HCT116 (cell line): ENCODE results near the gene MRPS18A. TPM values are rescaled to one million over a fixed set of nuclear protein-coding genes. Genes with fewer than 3 reads are reported as not detected.

ENCODE experiments used
- ATAC-seq: fragments of 200-7000 bp; cut with Tn5 transposase; 2 replicates; pipeline ENCODE4 v1.9.1; 2020; ENCODE audit warnings: mild to moderate bottlenecking, moderate library complexity
- BruUV-seq: library from RNA; stranded (reverse); fragments of 400-500 nt; replicated peaks from 2 replicates; lab custom pipeline; 2021; lab: Mats Ljungman, UMichigan
- CTCF ChIA-PET: fragments of 300-600 bp; sonication (Branson Sonifier 250); formaldehyde crosslinking; loops from one replicate; lab custom pipeline; 2021; ENCODE audit warnings: antibody characterized with exemption; lab: Charles Lee
- POLR2A ChIA-PET: fragments of 300-600, 350-600 bp; sonication (Branson Sonifier 250); formaldehyde crosslinking; loops from one replicate; lab custom pipeline; 2021; ENCODE audit warnings: antibody characterized with exemption; lab: Charles Lee
- RAD21 ChIA-PET, 2 experiments: fragments of 300-600 bp; sonication (Branson Sonifier 250); formaldehyde crosslinking; loops; one replicate each; lab custom pipeline; 2023; ENCODE audit warnings: low total read pairs in 2 of 2; ENCODE audit not compliant: uncharacterized antibody in 2 of 2, unreplicated experiment in 2 of 2, low non-redundant PET in 1 of 2; lab: Charles Lee
- DNase-seq: peaks from one replicate; pipeline ENCODE4 v3.0.0-alpha.2; 2010; ENCODE audit warnings: low read depth, low spot score
- H2AFZ ChIP-seq: fragments of 200-600 bp; shearing (Covaris generic), sonication (generic); 2 replicates; pipeline ENCODE4 v1.6.1; 2017; ENCODE audit warnings: low read depth, mixed run types, mixed read lengths, antibody characterized with exemption, low read length; ENCODE audit not compliant: poor library complexity, severe bottlenecking
- H3K27ac ChIP-seq: 2 replicates; pipeline ENCODE4 v1.5.1; 2012; ENCODE audit warnings: low read depth, low read length
- H3K27me3 ChIP-seq: fragments of 200-600 bp; sonication (generic); 2 replicates; pipeline ENCODE4 v1.6.1; 2016; ENCODE audit warnings: mixed run types, low read length, mixed read lengths; ENCODE audit not compliant: insufficient read depth
- H3K36me3 ChIP-seq, 2 experiments: fragments of 200-500 bp in 1 of 2; fragments of 200-600 bp in 1 of 2; sonication (Bioruptor generic) in 1 of 2; sonication (generic) in 1 of 2; 2 replicates each; pipeline versions ENCODE4 v1.5.1 to v1.6.1; 2014 to 2016; ENCODE audit warnings: low read length in 2 of 2, inconsistent platforms in 1 of 2, mixed read lengths in 1 of 2, mixed run types in 1 of 2; ENCODE audit not compliant: insufficient read depth in 2 of 2, control insufficient read depth in 1 of 2
- H3K4me1 ChIP-seq, 2 experiments: fragments of 200-600 bp in 1 of 2; sonication (generic) in 1 of 2; 2 replicates each; pipeline versions ENCODE4 v1.5.1 to v1.6.1; 2012 to 2017; ENCODE audit warnings: low read length in 2 of 2, inconsistent platforms in 1 of 2, mild to moderate bottlenecking in 1 of 2, mixed read lengths in 1 of 2, mixed run types in 1 of 2, moderate library complexity in 1 of 2; ENCODE audit not compliant: insufficient read depth in 2 of 2, control insufficient read depth in 1 of 2
- H3K4me2 ChIP-seq: fragments of 200-600 bp; sonication (generic); 2 replicates; pipeline ENCODE4 v1.6.1; 2017; ENCODE audit warnings: mixed run types, low read length, mixed read lengths
- H3K4me3 ChIP-seq, 2 experiments: fragments of 200-600 bp in 1 of 2; sonication (generic) in 1 of 2; replicated peaks in 1 of 2; 2 replicates each; pipeline ENCODE4 v1.5.1; 2011 to 2016; ENCODE audit warnings: low read length in 2 of 2, control low read depth in 1 of 2, low read depth in 1 of 2, mild to moderate bottlenecking in 1 of 2, mixed read lengths in 1 of 2, mixed run types in 1 of 2
- H3K79me2 ChIP-seq: fragments of 200-600 bp; sonication (generic); 2 replicates; pipeline ENCODE4 v1.6.1; 2017; ENCODE audit warnings: mild to moderate bottlenecking, mixed run types, low read length, moderate library complexity, mixed read lengths; ENCODE audit not compliant: insufficient read depth
- H3K9ac ChIP-seq: fragments of 200-600 bp; sonication (generic); 2 replicates; pipeline ENCODE4 v1.6.1; 2016; ENCODE audit warnings: low read length, mixed read lengths
- H3K9me2 ChIP-seq: fragments of 200-600 bp; sonication (generic), shearing (Covaris generic); 2 replicates; pipeline ENCODE4 v1.6.1; 2017; ENCODE audit warnings: mixed run types, mild to moderate bottlenecking, moderate library complexity; ENCODE audit not compliant: insufficient read depth
- H3K9me3 ChIP-seq, 2 experiments: fragments of 200-500 bp in 1 of 2; fragments of 200-600 bp in 1 of 2; sonication (Bioruptor generic) in 1 of 2; sonication (generic) in 1 of 2; 2 replicates each; pipeline ENCODE4 v1.6.1; 2014 to 2017; ENCODE audit warnings: low read length in 2 of 2, mixed read lengths in 2 of 2, inconsistent platforms in 1 of 2, low read depth in 1 of 2, mild to moderate bottlenecking in 1 of 2, mixed run types in 1 of 2, moderate library complexity in 1 of 2; ENCODE audit not compliant: control insufficient read depth in 1 of 2, insufficient read depth in 1 of 2
- H4K20me1 ChIP-seq: fragments of 200-600 bp; sonication (generic), shearing (Covaris generic); 2 replicates; pipeline ENCODE4 v1.6.1; 2017; ENCODE audit warnings: mixed run types, mild to moderate bottlenecking, moderate library complexity; ENCODE audit not compliant: insufficient read depth
- CEBPB ChIP-seq: IDR thresholded peaks from 2 replicates; pipeline ENCODE4 v1.6.1; 2012; ENCODE audit warnings: low read depth
- EGR1 ChIP-seq: IDR thresholded peaks from 2 replicates; pipeline ENCODE4 v1.6.1; 2012; ENCODE audit warnings: low read depth
- ELF1 ChIP-seq: IDR thresholded peaks from 2 replicates; pipeline ENCODE4 v1.6.1; 2012; ENCODE audit warnings: low read depth, borderline replicate concordance
- EZH2phosphoT487 ChIP-seq: fragments of 200-600 bp; IDR thresholded peaks from 2 replicates; pipeline ENCODE4 v1.6.1; 2018; ENCODE audit warnings: antibody characterized with exemption, borderline replicate concordance
- JUND ChIP-seq: IDR thresholded peaks from 2 replicates; pipeline ENCODE4 v1.6.1; 2012
- POLR2A ChIP-seq: IDR thresholded peaks from 2 replicates; pipeline ENCODE4 v1.7.0; 2011; ENCODE audit warnings: borderline replicate concordance; ENCODE audit not compliant: insufficient read depth, insufficient read length; ENCODE audit errors: extremely low read depth
- POLR2AphosphoS5 ChIP-seq: IDR thresholded peaks from 2 replicates; pipeline ENCODE4 v1.6.1; 2011; ENCODE audit warnings: mild to moderate bottlenecking, low read depth, low read length, moderate library complexity
- RAD21 ChIP-seq: IDR thresholded peaks from 2 replicates; pipeline ENCODE4 v1.6.1; 2012; ENCODE audit warnings: low read depth, mild to moderate bottlenecking
- SIN3A ChIP-seq: IDR thresholded peaks from 2 replicates; pipeline ENCODE4 v1.6.1; 2012; ENCODE audit warnings: low read depth
- SP1 ChIP-seq: IDR thresholded peaks from 2 replicates; pipeline ENCODE4 v1.6.1; 2012; ENCODE audit warnings: low read depth
- SRF ChIP-seq: IDR thresholded peaks from 2 replicates; pipeline ENCODE4 v1.6.1; 2012; ENCODE audit warnings: low read depth
- TCF7L2 ChIP-seq: IDR thresholded peaks from 2 replicates; pipeline ENCODE4 v1.7.0; 2011; ENCODE audit warnings: borderline replicate concordance, inconsistent platforms; ENCODE audit not compliant: insufficient read depth, insufficient read length; ENCODE audit errors: extremely low read depth
- ZFX ChIP-seq: fragments of 450-650 bp; IDR thresholded peaks from 2 replicates; pipeline ENCODE4 v1.6.1; 2017
- intact Hi-C: fragments of 100-400 bp; cut with micrococcal nuclease; formaldehyde crosslinking; loops from 2 replicates; pipeline ENCODE4 v1.10.0; 2022
- total RNA-seq: library from RNA; stranded (reverse); gene quantifications from one replicate; pipeline ENCODE4 v1.2.1, GENCODE V29; 2021; ENCODE audit not compliant: unreplicated experiment
- TF ChIP-seq, protein P1 (sequence below): IDR thresholded peaks from 2 replicates; pipeline ENCODE4 v1.6.1; 2012; ENCODE audit warnings: low read depth
- TF ChIP-seq, protein P2 (sequence below): IDR thresholded peaks from 2 replicates; pipeline ENCODE4 v1.6.1; 2012

MRPS18A gene
- total RNA-seq, 1 experiment from 2014 or later, result 63.0 TPM

- Histone ChIP-seq H3K36me3 (peaks cover 26 to 56% of the 10 kb centered on the region in 2 experiments; a peak in 3 of 4 replicates), H3K9me3 (no peaks in the 10 kb centered on the region), H3K4me2 (no peak overlapping the region), H3K4me3 (no peak overlapping the region), H3K9ac (no peak overlapping the region), H2AFZ (no peak overlapping the region), H3K9me2 (no peaks in the 10 kb centered on the region), H4K20me1 (no peaks in the 10 kb centered on the region), H3K79me2 (peaks cover 24% of the 10 kb centered on the region), H3K27ac (no peak overlapping the region), H3K4me1 (peaks cover 10 to 14% of the 10 kb centered on the region in 2 experiments), H3K27me3 (no peaks in the 10 kb centered on the region)
- DNase-seq (no peak), ATAC-seq (no peak)
- intact Hi-C loops, result no loop called here
- ChIA-PET CTCF (no interaction called here), RAD21 (no interaction called here), POLR2A (no interaction called here)
- BruUV-seq, result no TSS peak
- TF ChIP-seq CEBPB (no peak), POLR2AphosphoS5 (peak; percentile 38; the same call in 1 of the 2 replicates)
Measured at GRCh38 chr6:43623880-43624785, 63.5 kb downstream of the MRPS18A start.

DNA sequence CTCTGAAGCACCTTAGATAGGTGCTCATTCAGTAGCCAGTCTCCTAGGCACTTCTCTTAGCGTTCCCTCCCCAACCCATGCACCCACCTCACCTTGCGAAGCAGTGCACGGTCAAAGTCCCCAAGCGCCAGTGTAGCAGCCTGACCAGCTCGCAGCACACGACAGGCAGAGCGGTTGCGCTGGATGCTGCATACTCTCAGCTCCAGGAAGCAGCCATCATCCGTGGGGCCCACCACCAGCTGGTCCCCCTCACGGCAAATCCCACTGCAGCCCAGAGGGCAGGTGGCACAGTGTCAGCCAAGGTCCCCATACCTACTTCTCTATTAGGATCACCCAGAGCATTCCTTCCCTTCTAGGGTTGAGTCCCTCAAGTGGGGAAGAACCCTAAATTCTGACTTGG lies 65.0 kb downstream of the MRPS18A start:
- ChIA-PET POLR2A (no interaction called here), CTCF (no interaction called here), RAD21 (no interaction called here)
- H3K4me1 ChIP-seq, result peaks cover 6 to 8% of the 10 kb centered on the region in 2 experiments
- H3K9me2 ChIP-seq, result no peaks in the 10 kb centered on the region
- H3K79me2 ChIP-seq, result peaks cover 11% of the 10 kb centered on the region
- H3K27ac ChIP-seq, result no peak overlapping the region
- H2AFZ ChIP-seq, result no peak overlapping the region
- H3K4me2 ChIP-seq, result no peak overlapping the region
- H3K9me3 ChIP-seq, result no peaks in the 10 kb centered on the region
- peaks cover 26 to 56% of the 10 kb centered on the region in 2 experiments; a peak in 3 of 4 replicates for H3K36me3 ChIP-seq
- H3K9ac ChIP-seq, result no peak overlapping the region
- DNase-seq, result no peak
- H3K27me3 ChIP-seq, result no peaks in the 10 kb centered on the region
- intact Hi-C loops, result no loop called here
- ATAC-seq, result no peak
- no TSS peak for BruUV-seq
- no peaks in the 10 kb centered on the region for H4K20me1 ChIP-seq
- H3K4me3 ChIP-seq, result no peak overlapping the region
- TF ChIP-seq CEBPB, result no peak
- TF ChIP-seq EZH2phosphoT487, result no peak
- TF ChIP-seq JUND, result no peak
- no peak for TF ChIP-seq ELF1
- TF ChIP-seq, protein P1, sequence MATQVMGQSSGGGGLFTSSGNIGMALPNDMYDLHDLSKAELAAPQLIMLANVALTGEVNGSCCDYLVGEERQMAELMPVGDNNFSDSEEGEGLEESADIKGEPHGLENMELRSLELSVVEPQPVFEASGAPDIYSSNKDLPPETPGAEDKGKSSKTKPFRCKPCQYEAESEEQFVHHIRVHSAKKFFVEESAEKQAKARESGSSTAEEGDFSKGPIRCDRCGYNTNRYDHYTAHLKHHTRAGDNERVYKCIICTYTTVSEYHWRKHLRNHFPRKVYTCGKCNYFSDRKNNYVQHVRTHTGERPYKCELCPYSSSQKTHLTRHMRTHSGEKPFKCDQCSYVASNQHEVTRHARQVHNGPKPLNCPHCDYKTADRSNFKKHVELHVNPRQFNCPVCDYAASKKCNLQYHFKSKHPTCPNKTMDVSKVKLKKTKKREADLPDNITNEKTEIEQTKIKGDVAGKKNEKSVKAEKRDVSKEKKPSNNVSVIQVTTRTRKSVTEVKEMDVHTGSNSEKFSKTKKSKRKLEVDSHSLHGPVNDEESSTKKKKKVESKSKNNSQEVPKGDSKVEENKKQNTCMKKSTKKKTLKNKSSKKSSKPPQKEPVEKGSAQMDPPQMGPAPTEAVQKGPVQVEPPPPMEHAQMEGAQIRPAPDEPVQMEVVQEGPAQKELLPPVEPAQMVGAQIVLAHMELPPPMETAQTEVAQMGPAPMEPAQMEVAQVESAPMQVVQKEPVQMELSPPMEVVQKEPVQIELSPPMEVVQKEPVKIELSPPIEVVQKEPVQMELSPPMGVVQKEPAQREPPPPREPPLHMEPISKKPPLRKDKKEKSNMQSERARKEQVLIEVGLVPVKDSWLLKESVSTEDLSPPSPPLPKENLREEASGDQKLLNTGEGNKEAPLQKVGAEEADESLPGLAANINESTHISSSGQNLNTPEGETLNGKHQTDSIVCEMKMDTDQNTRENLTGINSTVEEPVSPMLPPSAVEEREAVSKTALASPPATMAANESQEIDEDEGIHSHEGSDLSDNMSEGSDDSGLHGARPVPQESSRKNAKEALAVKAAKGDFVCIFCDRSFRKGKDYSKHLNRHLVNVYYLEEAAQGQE, result no peak
- TF ChIP-seq, protein P2, sequence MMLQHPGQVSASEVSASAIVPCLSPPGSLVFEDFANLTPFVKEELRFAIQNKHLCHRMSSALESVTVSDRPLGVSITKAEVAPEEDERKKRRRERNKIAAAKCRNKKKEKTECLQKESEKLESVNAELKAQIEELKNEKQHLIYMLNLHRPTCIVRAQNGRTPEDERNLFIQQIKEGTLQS, result no peak
- TF ChIP-seq SP1, result no peak
- no peak for TF ChIP-seq EGR1
- TF ChIP-seq SRF, result no peak
- no peak for TF ChIP-seq ZFX
- no peak for TF ChIP-seq TCF7L2
- no peak for TF ChIP-seq SIN3A
- no peak for TF ChIP-seq RAD21
- TF ChIP-seq POLR2A, result no peak
